ENCODE data around the gene GSTM2.
A peak's percentile ranks its signal among the peaks of the same experiment; 100 is the strongest.

GSTM2 gene

GRCh38 chr1:109629372-109630030 lies 38.4 kb upstream of the GSTM2 start:
- no peak for DNase-seq (ENCODE audit: low read depth)

- no peak for DNase-seq (ENCODE audit: low read depth)
Measured at GRCh38 chr1:109630081-109630897, 37.6 kb upstream of the GSTM2 start.

- DNase-seq (ENCODE audit: low read depth) = no peak
Measured at GRCh38 chr1:109630898-109631512, 36.9 kb upstream of the GSTM2 start.

GRCh38 chr1:109631513-109632505 lies 36.0 kb upstream of the GSTM2 start:
- DNase-seq (ENCODE audit: low read depth) = no peak

GRCh38 chr1:109632671-109633346 lies 35.0 kb upstream of the GSTM2 start:
- no peak for DNase-seq (ENCODE audit: low read depth)

GRCh38 chr1:109634292-109634691 lies 33.6 kb upstream of the GSTM2 start:
- no peak for DNase-seq (ENCODE audit: low read depth)

- no peak for DNase-seq (ENCODE audit: low read depth)
Measured at GRCh38 chr1:109634771-109635750, 32.8 kb upstream of the GSTM2 start.

GRCh38 chr1:109635862-109636200 lies 32.0 kb upstream of the GSTM2 start:
- DNase-seq (ENCODE audit: low read depth) = no peak

- no peak for DNase-seq (ENCODE audit: low read depth)
Measured at GRCh38 chr1:109636201-109636952, 31.5 kb upstream of the GSTM2 start.

- no peak for DNase-seq (ENCODE audit: low read depth)
Measured at GRCh38 chr1:109637446-109637845, 30.4 kb upstream of the GSTM2 start.

GRCh38 chr1:109639063-109639840 lies 28.6 kb upstream of the GSTM2 start:
- DNase-seq (ENCODE audit: low read depth) = no peak

GRCh38 chr1:109639841-109640184 lies 28.0 kb upstream of the GSTM2 start:
- no peak for DNase-seq (ENCODE audit: low read depth)

GRCh38 chr1:109640285-109640865 lies 27.5 kb upstream of the GSTM2 start:
- peak; percentile 75 for DNase-seq (ENCODE audit: low read depth)

GRCh38 chr1:109641078-109641740 lies 26.6 kb upstream of the GSTM2 start:
- DNase-seq (ENCODE audit: low read depth) = no peak

- no peak for DNase-seq (ENCODE audit: low read depth)
Measured at GRCh38 chr1:109641861-109642260, 26.0 kb upstream of the GSTM2 start.

GRCh38 chr1:109642626-109643025 lies 25.2 kb upstream of the GSTM2 start:
- no peak for DNase-seq (ENCODE audit: low read depth)

- DNase-seq (ENCODE audit: low read depth) = no peak
Measured at GRCh38 chr1:109643385-109644230, 24.2 kb upstream of the GSTM2 start.
